ENCODE data around the gene ATP6V0B.

DNA sequence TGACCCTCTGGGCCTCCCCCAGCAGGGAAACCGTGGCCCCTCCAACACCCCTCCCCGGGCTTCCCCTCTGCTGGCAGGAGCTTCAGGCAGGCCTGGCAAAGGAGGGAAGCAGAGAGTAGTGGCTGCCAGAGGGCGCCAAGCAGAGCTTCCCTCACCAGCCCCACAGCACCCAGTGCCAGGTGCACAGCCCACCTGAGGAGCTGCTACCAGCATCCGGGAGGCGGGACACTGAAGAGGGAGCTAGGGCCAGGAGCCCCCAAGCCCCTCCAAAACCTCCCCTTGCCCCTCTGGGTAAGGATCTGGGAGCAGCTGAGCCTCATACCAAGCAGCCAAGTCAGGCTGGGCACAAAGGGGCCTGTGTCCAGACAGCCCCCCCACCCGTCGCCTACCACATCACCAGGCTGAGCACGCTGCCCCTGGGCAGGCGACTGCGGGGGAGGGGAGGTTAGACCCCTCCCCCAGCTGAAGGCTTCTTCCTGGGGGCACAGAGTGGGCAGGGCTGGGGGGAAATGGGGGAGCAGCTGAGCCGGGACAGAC, 36.2 kb downstream of the ATP6V0B start:
- TF ChIP-seq, protein P1, sequence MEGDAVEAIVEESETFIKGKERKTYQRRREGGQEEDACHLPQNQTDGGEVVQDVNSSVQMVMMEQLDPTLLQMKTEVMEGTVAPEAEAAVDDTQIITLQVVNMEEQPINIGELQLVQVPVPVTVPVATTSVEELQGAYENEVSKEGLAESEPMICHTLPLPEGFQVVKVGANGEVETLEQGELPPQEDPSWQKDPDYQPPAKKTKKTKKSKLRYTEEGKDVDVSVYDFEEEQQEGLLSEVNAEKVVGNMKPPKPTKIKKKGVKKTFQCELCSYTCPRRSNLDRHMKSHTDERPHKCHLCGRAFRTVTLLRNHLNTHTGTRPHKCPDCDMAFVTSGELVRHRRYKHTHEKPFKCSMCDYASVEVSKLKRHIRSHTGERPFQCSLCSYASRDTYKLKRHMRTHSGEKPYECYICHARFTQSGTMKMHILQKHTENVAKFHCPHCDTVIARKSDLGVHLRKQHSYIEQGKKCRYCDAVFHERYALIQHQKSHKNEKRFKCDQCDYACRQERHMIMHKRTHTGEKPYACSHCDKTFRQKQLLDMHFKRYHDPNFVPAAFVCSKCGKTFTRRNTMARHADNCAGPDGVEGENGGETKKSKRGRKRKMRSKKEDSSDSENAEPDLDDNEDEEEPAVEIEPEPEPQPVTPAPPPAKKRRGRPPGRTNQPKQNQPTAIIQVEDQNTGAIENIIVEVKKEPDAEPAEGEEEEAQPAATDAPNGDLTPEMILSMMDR (conservative IDR thresholded peaks at IDR 0.05; ENCODE audit: low read depth in 2 of 2) = peak in 1 of 2 experiments; percentile 32; a peak in 1 of 4 replicates
- TF ChIP-seq EZH2 (IDR thresholded peaks at IDR 0.05; ENCODE audit: low read depth, unreplicated experiment) (no peak), ETS1 (IDR thresholded peaks at IDR 0.05) (no peak), EZH2phosphoT487 (IDR thresholded peaks at IDR 0.05; ENCODE audit: unreplicated experiment) (no peak)
